ENCODE measurements around the gene CUX1. TPM values are rescaled to one million over a fixed set of nuclear protein-coding genes. Genes with fewer than 3 reads are reported as not detected.

The CUX1 gene
- total RNA-seq, 1 experiment from 2014 or later, result 64.3 TPM

GRCh38 chr7:101933028-101933427 is 115.6 kb downstream of the CUX1 start:
- ChIA-PET CTCF (no interaction called here), POLR2A (no interaction called here)
- Mint-ChIP-seq H3K36me3 (peaks cover 15% of the 10 kb centered on the region), H3K27ac (peak overlapping the region; percentile 99), H3K27me3 (ENCODE audit: low read depth) (no peaks in the 10 kb centered on the region), H3K9me3 (peaks cover 7% of the 10 kb centered on the region), H3K4me3 (no peak overlapping the region), H3K4me1 (peaks cover 82% of the 10 kb centered on the region)
- no peak for TF ChIP-seq E2F4 (CRISPR knock-in tag; IDR thresholded peaks at IDR 0.05; ENCODE audit: borderline replicate concordance, low read depth)
- TF ChIP-seq PRRX2 (CRISPR knock-in tag; IDR thresholded peaks at IDR 0.05), result no peak
- no peak for TF ChIP-seq NR3C1 (CRISPR knock-in tag; conservative IDR thresholded peaks at IDR 0.05; ENCODE audit: low read depth)
- TF ChIP-seq, protein P1, sequence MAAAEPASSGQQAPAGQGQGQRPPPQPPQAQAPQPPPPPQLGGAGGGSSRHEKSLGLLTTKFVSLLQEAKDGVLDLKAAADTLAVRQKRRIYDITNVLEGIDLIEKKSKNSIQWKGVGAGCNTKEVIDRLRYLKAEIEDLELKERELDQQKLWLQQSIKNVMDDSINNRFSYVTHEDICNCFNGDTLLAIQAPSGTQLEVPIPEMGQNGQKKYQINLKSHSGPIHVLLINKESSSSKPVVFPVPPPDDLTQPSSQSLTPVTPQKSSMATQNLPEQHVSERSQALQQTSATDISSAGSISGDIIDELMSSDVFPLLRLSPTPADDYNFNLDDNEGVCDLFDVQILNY (CRISPR knock-in tag; IDR thresholded peaks at IDR 0.05), result no peak
- TF ChIP-seq, protein P2, sequence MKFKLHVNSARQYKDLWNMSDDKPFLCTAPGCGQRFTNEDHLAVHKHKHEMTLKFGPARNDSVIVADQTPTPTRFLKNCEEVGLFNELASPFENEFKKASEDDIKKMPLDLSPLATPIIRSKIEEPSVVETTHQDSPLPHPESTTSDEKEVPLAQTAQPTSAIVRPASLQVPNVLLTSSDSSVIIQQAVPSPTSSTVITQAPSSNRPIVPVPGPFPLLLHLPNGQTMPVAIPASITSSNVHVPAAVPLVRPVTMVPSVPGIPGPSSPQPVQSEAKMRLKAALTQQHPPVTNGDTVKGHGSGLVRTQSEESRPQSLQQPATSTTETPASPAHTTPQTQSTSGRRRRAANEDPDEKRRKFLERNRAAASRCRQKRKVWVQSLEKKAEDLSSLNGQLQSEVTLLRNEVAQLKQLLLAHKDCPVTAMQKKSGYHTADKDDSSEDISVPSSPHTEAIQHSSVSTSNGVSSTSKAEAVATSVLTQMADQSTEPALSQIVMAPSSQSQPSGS (CRISPR knock-in tag; IDR thresholded peaks at IDR 0.05; ENCODE audit: borderline replicate concordance, low read depth), result no peak
- no peak for TF ChIP-seq ZNF263 (CRISPR knock-in tag; IDR thresholded peaks at IDR 0.05; ENCODE audit: low read depth)
- TF ChIP-seq OVOL2 (CRISPR knock-in tag; IDR thresholded peaks at IDR 0.05; ENCODE audit: borderline replicate concordance), result no peak
- no peak for TF ChIP-seq TCF7 (CRISPR knock-in tag; IDR thresholded peaks at IDR 0.05; ENCODE audit: low read depth)
- TF ChIP-seq, protein P3, sequence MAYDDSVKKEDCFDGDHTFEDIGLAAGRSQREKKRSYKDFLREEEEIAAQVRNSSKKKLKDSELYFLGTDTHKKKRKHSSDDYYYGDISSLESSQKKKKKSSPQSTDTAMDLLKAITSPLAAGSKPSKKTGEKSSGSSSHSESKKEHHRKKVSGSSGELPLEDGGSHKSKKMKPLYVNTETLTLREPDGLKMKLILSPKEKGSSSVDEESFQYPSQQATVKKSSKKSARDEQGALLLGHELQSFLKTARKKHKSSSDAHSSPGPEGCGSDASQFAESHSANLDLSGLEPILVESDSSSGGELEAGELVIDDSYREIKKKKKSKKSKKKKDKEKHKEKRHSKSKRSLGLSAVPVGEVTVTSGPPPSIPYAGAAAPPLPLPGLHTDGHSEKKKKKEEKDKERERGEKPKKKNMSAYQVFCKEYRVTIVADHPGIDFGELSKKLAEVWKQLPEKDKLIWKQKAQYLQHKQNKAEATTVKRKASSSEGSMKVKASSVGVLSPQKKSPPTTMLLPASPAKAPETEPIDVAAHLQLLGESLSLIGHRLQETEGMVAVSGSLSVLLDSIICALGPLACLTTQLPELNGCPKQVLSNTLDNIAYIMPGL (CRISPR knock-in tag; IDR thresholded peaks at IDR 0.05), result no peak
- DNase-seq (ENCODE audit: low spot score), result no peak
- no peak for ATAC-seq

DNA sequence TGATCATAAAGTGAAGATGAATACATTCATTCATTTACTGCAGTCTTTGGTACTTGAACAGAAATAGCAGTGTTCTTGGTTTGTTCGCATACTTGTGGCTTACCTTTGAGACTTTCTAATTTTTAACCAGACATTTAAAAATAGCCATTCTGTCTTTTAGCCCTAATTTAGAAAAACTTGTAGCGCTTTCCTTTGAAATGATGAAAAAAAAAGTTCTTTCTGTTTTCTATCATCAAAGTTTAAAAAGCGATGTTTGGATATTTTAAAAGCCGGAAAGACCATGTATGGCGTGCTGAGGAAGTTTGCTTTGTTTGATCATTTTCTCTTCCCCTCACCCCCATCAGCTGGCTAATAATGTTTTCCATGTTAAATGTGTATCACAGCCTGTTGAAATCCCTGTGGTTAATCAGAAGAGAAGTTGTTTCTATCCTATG is 116.3 kb downstream of the CUX1 start:
- Mint-ChIP-seq H3K36me3 (peaks cover 17% of the 10 kb centered on the region), H3K27me3 (ENCODE audit: low read depth) (no peaks in the 10 kb centered on the region), H3K9me3 (peaks cover 7% of the 10 kb centered on the region), H3K4me3 (no peak overlapping the region), H3K27ac (peak overlapping the region; percentile 99), H3K4me1 (peaks cover 86% of the 10 kb centered on the region)
- no peak for ATAC-seq
- CTCF ChIA-PET, result no interaction called here
- POLR2A ChIA-PET, result no interaction called here
- no peak for TF ChIP-seq ZBTB21 (CRISPR knock-in tag; IDR thresholded peaks at IDR 0.05; ENCODE audit: borderline replicate concordance)
- DNase-seq (ENCODE audit: low spot score), result no peak

GRCh38 chr7:101934618-101935017 is 117.2 kb downstream of the CUX1 start:
- CTCF ChIA-PET, result no interaction called here
- Mint-ChIP-seq H3K36me3 (peaks cover 18% of the 10 kb centered on the region), H3K9me3 (peaks cover 11% of the 10 kb centered on the region), H3K27me3 (ENCODE audit: low read depth) (no peaks in the 10 kb centered on the region), H3K4me1 (peaks cover 82% of the 10 kb centered on the region), H3K27ac (peak overlapping the region; percentile 99), H3K4me3 (no peak overlapping the region)
- ATAC-seq (peak; percentile 2; the same call in 1 of the 2 replicates), DNase-seq (ENCODE audit: low spot score) (no peak)
- TF ChIP-seq SP1 (CRISPR knock-in tag; conservative IDR thresholded peaks at IDR 0.05), result no peak
- no peak for TF ChIP-seq NR1H2 (CRISPR knock-in tag; IDR thresholded peaks at IDR 0.05)
- no peak for TF ChIP-seq ZNF232 (CRISPR knock-in tag; IDR thresholded peaks at IDR 0.05)
- TF ChIP-seq E2F4 (CRISPR knock-in tag; IDR thresholded peaks at IDR 0.05; ENCODE audit: borderline replicate concordance, low read depth), result no peak
- TF ChIP-seq RORB (CRISPR knock-in tag; IDR thresholded peaks at IDR 0.05), result no peak
- no peak for TF ChIP-seq GTF2I (CRISPR knock-in tag; conservative IDR thresholded peaks at IDR 0.05)
- TF ChIP-seq ZNF671 (CRISPR knock-in tag; IDR thresholded peaks at IDR 0.05), result no peak
- TF ChIP-seq, protein P4, sequence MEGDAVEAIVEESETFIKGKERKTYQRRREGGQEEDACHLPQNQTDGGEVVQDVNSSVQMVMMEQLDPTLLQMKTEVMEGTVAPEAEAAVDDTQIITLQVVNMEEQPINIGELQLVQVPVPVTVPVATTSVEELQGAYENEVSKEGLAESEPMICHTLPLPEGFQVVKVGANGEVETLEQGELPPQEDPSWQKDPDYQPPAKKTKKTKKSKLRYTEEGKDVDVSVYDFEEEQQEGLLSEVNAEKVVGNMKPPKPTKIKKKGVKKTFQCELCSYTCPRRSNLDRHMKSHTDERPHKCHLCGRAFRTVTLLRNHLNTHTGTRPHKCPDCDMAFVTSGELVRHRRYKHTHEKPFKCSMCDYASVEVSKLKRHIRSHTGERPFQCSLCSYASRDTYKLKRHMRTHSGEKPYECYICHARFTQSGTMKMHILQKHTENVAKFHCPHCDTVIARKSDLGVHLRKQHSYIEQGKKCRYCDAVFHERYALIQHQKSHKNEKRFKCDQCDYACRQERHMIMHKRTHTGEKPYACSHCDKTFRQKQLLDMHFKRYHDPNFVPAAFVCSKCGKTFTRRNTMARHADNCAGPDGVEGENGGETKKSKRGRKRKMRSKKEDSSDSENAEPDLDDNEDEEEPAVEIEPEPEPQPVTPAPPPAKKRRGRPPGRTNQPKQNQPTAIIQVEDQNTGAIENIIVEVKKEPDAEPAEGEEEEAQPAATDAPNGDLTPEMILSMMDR (IDR thresholded peaks at IDR 0.05), result no peak
- POLR2A ChIA-PET, result interaction anchor here (0.5 kb wide), 1 partner anchor 143 kb away, joined by 4 read pairs; no protein-coding TSS in a partner anchor
